Lung (tissue), 12 donors: ENCODE measurements around the gene KLHL21. TPM values are rescaled to one million over a fixed set of nuclear protein-coding genes. Genes with fewer than 3 reads are reported as not detected.

Experiments used
- ATAC-seq: fragments of 200-7000 bp; cut with Tn5 transposase; one replicate; pipeline ENCODE4 v1.9.1; 2020; ENCODE audit warnings: moderate number of reproducible peaks; ENCODE audit not compliant: insufficient read depth, low FRiP score
- DNase-seq, 3 donors: peaks; one replicate each; pipeline ENCODE4 v3.0.0-alpha.2; 2013 to 2017
- H3K27ac ChIP-seq, 2 donors: one replicate each; pipeline ENCODE4 v1.5.1; 2013; ENCODE audit warnings: mild to moderate bottlenecking in 2 of 2, moderate library complexity in 2 of 2, control low read depth in 1 of 2, inconsistent platforms in 1 of 2, low read depth in 1 of 2, low read length in 1 of 2
- H3K27me3 ChIP-seq, 3 donors: one replicate each; pipeline ENCODE4 v1.5.1; 2013; ENCODE audit warnings: low read length in 2 of 3; ENCODE audit not compliant: control insufficient read depth in 3 of 3, insufficient read depth in 3 of 3
- H3K36me3 ChIP-seq, 4 donors: one replicate each; pipeline ENCODE4 v1.5.1; 2013; ENCODE audit warnings: low read length in 4 of 4, mild to moderate bottlenecking in 1 of 4, moderate library complexity in 1 of 4; ENCODE audit not compliant: control insufficient read depth in 4 of 4, insufficient read depth in 4 of 4
- H3K4me1 ChIP-seq, 5 donors: one replicate each; pipeline ENCODE4 v1.5.1; 2013; ENCODE audit warnings: low read length in 5 of 5, mild to moderate bottlenecking in 2 of 5, moderate library complexity in 1 of 5; ENCODE audit not compliant: control insufficient read depth in 5 of 5, insufficient read depth in 5 of 5
- H3K4me3 ChIP-seq: one replicate; pipeline ENCODE4 v1.5.1; 2013; ENCODE audit warnings: mild to moderate bottlenecking, control low read depth, moderate library complexity
- H3K9ac ChIP-seq, 2 donors: one replicate each; pipeline ENCODE4 v1.5.1; 2013; ENCODE audit warnings: low read length in 2 of 2, control low read depth in 1 of 2; ENCODE audit not compliant: insufficient read depth in 1 of 2
- H3K9me3 ChIP-seq, 4 donors: one replicate each; pipeline ENCODE4 v1.5.1; 2013; ENCODE audit warnings: low read length in 3 of 4, mild to moderate bottlenecking in 1 of 4, moderate library complexity in 1 of 4; ENCODE audit not compliant: control insufficient read depth in 4 of 4, insufficient read depth in 3 of 4
- WGBS, 2 donors: extraction: QIAGEN DNeasy Blood & Tissue Kit; methylation state at CpG; one replicate each; pipeline ENCODE4 v1.1.7; 2013; 5-methylcytosine and 5-hydroxymethylcytosine counted together
- polyA plus RNA-seq, 2 donors: library from polyadenylated mRNA; stranded (reverse); fragments of 200-250 nt; gene quantifications; one replicate each; pipeline ENCODE4 v1.2.1, GENCODE V29; 2013
- total RNA-seq, 2 donors: library from RNA; depleted of rRNA in 1 of 2; stranded (reverse); fragments of >200 nt in 1 of 2; gene quantifications; one replicate each; pipeline ENCODE4 v1.2.1, GENCODE V29; 2014 to 2021
- TF ChIP-seq, protein P1 (sequence below): IDR thresholded peaks from 2 replicates; pipeline ENCODE4 v1.5.1; 2012; ENCODE audit warnings: mild to moderate bottlenecking; ENCODE audit errors: control extremely low read depth, extremely low read depth
- donor health status: control.
- donor health status: control.
- donor health status: Bipolar disorder and iron deficiency.
- donor health status: healthy.
- donor health status: DM: yes; HTN: yes; CAD: no.

Gene KLHL21
- total and polyA plus RNA-seq, 4 donors = 9.2 to 31.3 (median 19.7) TPM

DNA sequence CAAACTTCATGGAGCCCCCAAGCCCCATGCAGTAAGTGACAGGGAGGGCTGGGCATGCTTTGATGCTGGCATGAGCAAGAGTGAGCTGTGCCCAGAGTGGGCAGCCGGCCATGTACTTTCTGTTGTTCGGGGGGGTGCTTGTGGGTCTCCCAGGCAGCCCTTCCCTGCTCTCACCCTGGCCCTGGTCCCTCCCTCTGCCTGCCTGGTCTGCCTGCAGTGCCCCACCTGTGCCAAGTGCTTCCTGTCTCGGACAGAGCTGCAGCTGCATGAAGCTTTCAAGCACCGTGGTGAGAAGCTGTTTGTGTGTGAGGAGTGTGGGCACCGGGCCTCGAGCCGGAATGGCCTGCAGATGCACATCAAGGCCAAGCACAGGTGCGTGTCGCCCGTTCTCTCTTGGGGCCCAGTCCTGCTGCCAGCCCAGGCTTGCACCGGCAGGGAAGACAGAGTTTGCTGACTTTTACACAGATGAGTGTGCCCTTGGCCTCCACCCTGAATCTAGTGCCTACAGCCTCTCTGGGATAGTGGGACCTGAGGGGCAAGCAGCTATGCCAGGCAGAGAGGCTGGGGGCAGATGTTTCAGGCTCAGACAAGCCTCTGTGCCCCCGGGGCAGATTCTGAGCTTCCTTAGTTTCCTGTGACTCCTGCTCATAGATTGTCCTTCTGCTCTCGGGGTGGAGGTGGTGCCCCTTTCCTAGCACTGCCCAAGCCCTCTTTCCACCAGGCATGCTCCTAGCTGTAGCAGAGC is 15.2 kb downstream of the KLHL21 start:
- H3K27ac ChIP-seq = no peak overlapping the region
- no peaks in the 10 kb centered on the region for H3K9me3 ChIP-seq
- no peaks in the 10 kb centered on the region for H3K27me3 ChIP-seq
- no peak for DNase-seq
- no peak for ATAC-seq
- peaks cover 0 to 36% (median 15%) of the 10 kb centered on the region in 4 donors for H3K36me3 ChIP-seq
- H3K4me3 ChIP-seq = no peak overlapping the region
- H3K4me1 ChIP-seq = peaks cover 0 to 5% (median 0%) of the 10 kb centered on the region in 5 donors
- no peak overlapping the region for H3K9ac ChIP-seq
- TF ChIP-seq, protein P1, sequence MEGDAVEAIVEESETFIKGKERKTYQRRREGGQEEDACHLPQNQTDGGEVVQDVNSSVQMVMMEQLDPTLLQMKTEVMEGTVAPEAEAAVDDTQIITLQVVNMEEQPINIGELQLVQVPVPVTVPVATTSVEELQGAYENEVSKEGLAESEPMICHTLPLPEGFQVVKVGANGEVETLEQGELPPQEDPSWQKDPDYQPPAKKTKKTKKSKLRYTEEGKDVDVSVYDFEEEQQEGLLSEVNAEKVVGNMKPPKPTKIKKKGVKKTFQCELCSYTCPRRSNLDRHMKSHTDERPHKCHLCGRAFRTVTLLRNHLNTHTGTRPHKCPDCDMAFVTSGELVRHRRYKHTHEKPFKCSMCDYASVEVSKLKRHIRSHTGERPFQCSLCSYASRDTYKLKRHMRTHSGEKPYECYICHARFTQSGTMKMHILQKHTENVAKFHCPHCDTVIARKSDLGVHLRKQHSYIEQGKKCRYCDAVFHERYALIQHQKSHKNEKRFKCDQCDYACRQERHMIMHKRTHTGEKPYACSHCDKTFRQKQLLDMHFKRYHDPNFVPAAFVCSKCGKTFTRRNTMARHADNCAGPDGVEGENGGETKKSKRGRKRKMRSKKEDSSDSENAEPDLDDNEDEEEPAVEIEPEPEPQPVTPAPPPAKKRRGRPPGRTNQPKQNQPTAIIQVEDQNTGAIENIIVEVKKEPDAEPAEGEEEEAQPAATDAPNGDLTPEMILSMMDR = no peak
- WGBS, 2 donors = 58 to 60% methylated on average over 13 of the region's 13 CpGs

DNA sequence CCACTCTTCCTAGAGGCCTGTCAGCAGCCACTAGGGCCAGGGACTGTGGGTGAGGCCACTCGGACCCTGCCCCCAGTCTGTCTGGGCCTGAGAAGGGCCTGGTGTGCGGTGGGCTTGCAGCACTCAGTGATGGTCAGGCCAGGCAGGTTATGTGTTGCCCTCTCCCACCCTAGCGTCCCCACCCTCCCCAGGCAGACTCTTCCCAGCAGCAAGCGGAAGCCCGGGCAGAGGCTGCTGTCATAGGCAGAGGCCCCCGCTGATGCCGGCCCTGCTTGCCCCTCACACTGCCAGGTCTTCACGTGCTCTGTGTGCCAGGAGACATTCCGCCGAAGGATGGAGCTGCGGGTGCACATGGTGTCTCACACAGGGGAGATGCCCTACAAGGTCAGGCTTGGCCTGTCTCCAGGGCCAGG is 16.3 kb downstream of the KLHL21 start:
- WGBS, 2 donors = 93% methylated on average over 11 of the region's 11 CpGs
- no peak for DNase-seq
- TF ChIP-seq, protein P1 = no peak
- H3K27me3 ChIP-seq = no peaks in the 10 kb centered on the region
- H3K4me3 ChIP-seq = no peak overlapping the region
- no peaks in the 10 kb centered on the region for H3K9me3 ChIP-seq
- no peak overlapping the region for H3K9ac ChIP-seq
- H3K36me3 ChIP-seq = peaks cover 0 to 31% (median 16%) of the 10 kb centered on the region in 4 donors
- ATAC-seq = no peak
- H3K27ac ChIP-seq = no peak overlapping the region
- H3K4me1 ChIP-seq = peaks cover 0 to 5% (median 0%) of the 10 kb centered on the region in 5 donors

- H3K27ac ChIP-seq = no peak overlapping the region
- ATAC-seq (no peak), DNase-seq (no peak)
- H3K4me3 ChIP-seq = no peak overlapping the region
- H3K27me3 ChIP-seq = no peaks in the 10 kb centered on the region
- no peaks in the 10 kb centered on the region for H3K9me3 ChIP-seq
- no peak overlapping the region for H3K9ac ChIP-seq
- 83 to 91% methylated on average over 7 of the region's 7 CpGs for WGBS, 2 donors
- peaks cover 0 to 26% (median 12%) of the 10 kb centered on the region in 4 donors for H3K36me3 ChIP-seq
- TF ChIP-seq, protein P1 = no peak
- peaks cover 0 to 8% (median 3%) of the 10 kb centered on the region in 5 donors for H3K4me1 ChIP-seq
Measured at GRCh38 chr1:6585841-6586240, 16.8 kb downstream of the KLHL21 start.
